ENCODE results near the gene CFAP92. TPM values are rescaled to one million over a fixed set of nuclear protein-coding genes. Genes with fewer than 3 reads are reported as not detected.

Gene CFAP92
- total and polyA plus RNA-seq, 8 donors, result 0.37 to 1.3 (median 0.46) TPM

DNA sequence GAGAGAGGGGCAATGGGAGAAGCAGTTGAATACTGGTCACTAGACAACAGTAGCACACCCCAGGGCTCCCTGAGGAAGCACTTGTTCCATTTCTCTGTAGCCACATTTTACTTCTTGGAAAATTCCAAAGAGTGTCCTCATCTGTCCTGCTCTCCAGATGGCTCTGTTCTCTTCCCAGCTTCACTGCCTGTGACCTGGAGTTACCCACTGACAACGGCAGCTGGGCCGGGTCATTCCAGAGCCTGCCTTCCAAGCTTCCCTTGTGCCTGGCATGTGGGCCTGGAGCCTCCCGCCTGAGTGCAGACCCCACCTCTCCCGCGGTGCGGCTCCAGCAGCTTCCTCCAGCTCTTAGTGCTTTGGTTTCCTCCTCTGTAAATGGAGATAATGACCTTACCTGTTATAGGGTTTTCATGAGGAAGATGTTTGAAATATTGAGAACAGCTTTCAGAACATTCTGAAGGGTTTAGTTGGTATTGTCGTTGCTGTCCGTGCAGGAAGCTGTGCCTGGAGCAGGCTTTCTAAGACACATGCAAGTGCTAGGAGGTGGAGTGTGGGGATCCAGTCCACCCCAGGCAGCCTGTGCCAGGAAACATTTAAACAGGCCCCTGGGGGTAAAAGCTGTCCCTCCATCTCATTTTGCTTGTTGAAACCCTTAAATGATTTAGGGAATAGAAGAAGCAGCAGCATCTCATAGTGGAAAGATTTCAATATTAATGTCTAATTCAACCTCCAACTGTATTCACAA lies 32.0 kb upstream of the CFAP92 start:
- Histone ChIP-seq H3K27me3 (no peaks in the 10 kb centered on the region), H3K27ac (no peak overlapping the region), H3K9me3 (no peaks in the 10 kb centered on the region), H3K4me1 (no peaks in the 10 kb centered on the region), H3K36me3 (no peaks in the 10 kb centered on the region), H3K4me3 (no peak overlapping the region)
- FAIRE-seq (no peak), ATAC-seq (no peak), DNase-seq (peak in 1 of 6 donors; percentile 43)
- intact Hi-C loops (cut with DNase I), result no loop called here
- TF ChIP-seq CTCF (IDR thresholded peaks at IDR 0.05), result no peak
- 66 to 75% methylated on average over 8 of the region's 8 CpGs for WGBS, 2 donors

- Histone ChIP-seq H3K36me3 (no peaks in the 10 kb centered on the region), H3K27ac (no peak overlapping the region), H3K4me1 (no peaks in the 10 kb centered on the region), H3K9me3 (no peaks in the 10 kb centered on the region), H3K4me3 (no peak overlapping the region), H3K27me3 (no peaks in the 10 kb centered on the region)
- TF ChIP-seq CTCF (IDR thresholded peaks at IDR 0.05), result no peak
- DNase-seq (peak in 1 of 6 donors; percentile 37), ATAC-seq (no peak), FAIRE-seq (no peak)
- WGBS, 2 donors, result 78 to 80% methylated on average over 15 of the region's 15 CpGs
- intact Hi-C loops (cut with DNase I), result no loop called here
These were observed 31.2 kb upstream of the CFAP92 start for GRCh38 chr3:129025108-129025507.

- peak in 1 of 4 donors; percentile 15 for TF ChIP-seq CTCF (IDR thresholded peaks at IDR 0.05)
- Histone ChIP-seq H3K36me3 (no peaks in the 10 kb centered on the region), H3K27ac (no peak overlapping the region), H3K9me3 (no peaks in the 10 kb centered on the region), H3K27me3 (no peaks in the 10 kb centered on the region), H3K4me3 (no peak overlapping the region), H3K4me1 (no peaks in the 10 kb centered on the region)
- intact Hi-C loops (cut with DNase I), result no loop called here
- ATAC-seq (peak in 1 of 4 donors; percentile 29), DNase-seq (peak in 1 of 6 donors; percentile 37), FAIRE-seq (no peak)
- 26 to 46% methylated on average over 2 of the region's 2 CpGs for WGBS, 2 donors
These were observed 30.0 kb upstream of the CFAP92 start for GRCh38 chr3:129023909-129024308.

- Histone ChIP-seq H3K4me1 (no peaks in the 10 kb centered on the region), H3K9me3 (no peaks in the 10 kb centered on the region), H3K36me3 (no peaks in the 10 kb centered on the region), H3K4me3 (no peak overlapping the region), H3K27ac (no peak overlapping the region), H3K27me3 (no peaks in the 10 kb centered on the region)
- no peak for ATAC-seq
- FAIRE-seq, result no peak
- no peak for DNase-seq
- TF ChIP-seq CTCF (IDR thresholded peaks at IDR 0.05), result no peak
- intact Hi-C loops (cut with DNase I), result no loop called here
- 60 to 69% methylated on average over 1 of the region's 1 CpG for WGBS, 2 donors
These were observed 29.1 kb upstream of the CFAP92 start for GRCh38 chr3:129023008-129023358.

Data from pancreas (tissue), 10 donors.